Cardiac fibroblast (primary cell): ENCODE data around the gene PRSS56.
A peak's percentile ranks its signal among the peaks of the same experiment; 100 is the strongest.
"Not testable (repeated sequence)": the region's sequence is repeated elsewhere in the genome, so short reads cannot be mapped to it uniquely, and the experiment has no call there.

Experiments
- DNase-seq, 2 donors: peaks; one replicate each; pipeline versions ENCODE4 v3.0.0 to v3.0.0-alpha.2; 2010; ENCODE audit warnings: low read depth in 2 of 2
- H3K4me3 ChIP-seq, 2 donors: replicated peaks in 1 of 2; 1 replicate in 1 of 2; 2 replicates in 1 of 2; pipeline ENCODE4 v1.5.1; 2011; ENCODE audit warnings: low read depth in 2 of 2, low read length in 2 of 2, mild to moderate bottlenecking in 2 of 2, moderate library complexity in 1 of 2
- CTCF ChIP-seq: IDR thresholded peaks from one replicate; pipeline ENCODE4 v1.5.1; 2011; ENCODE audit warnings: low read depth, mild to moderate bottlenecking, low read length, inconsistent platforms

PRSS56 gene

GRCh38 chr2:232562515-232563151, 42.4 kb downstream of the PRSS56 start:
- no peak overlapping the region for H3K4me3 ChIP-seq
- no peak for TF ChIP-seq CTCF
- no peak for DNase-seq

GRCh38 chr2:232563580-232563979, 43.4 kb downstream of the PRSS56 start:
- no peak for TF ChIP-seq CTCF
- H3K4me3 ChIP-seq, result no peak overlapping the region
- DNase-seq, result peak in 1 of 2 donors; percentile 28

- peak; percentile 5 to 7 for DNase-seq
- no peak overlapping the region for H3K4me3 ChIP-seq
- no peak for TF ChIP-seq CTCF
Measured at GRCh38 chr2:232567721-232568120, 47.5 kb downstream of the PRSS56 start.

- TF ChIP-seq CTCF, result no peak
- DNase-seq, result peak; percentile 70 to 87
Measured at GRCh38 chr2:232568161-232568560, 48.0 kb downstream of the PRSS56 start.

GRCh38 chr2:232569541-232569940, 49.4 kb downstream of the PRSS56 start:
- DNase-seq, result no peak
- no peak overlapping the region for H3K4me3 ChIP-seq
- TF ChIP-seq CTCF, result no peak

More at GRCh38 chr2:232568161-232568560, 48.0 kb downstream of the PRSS56 start:
- no peak overlapping the region for H3K4me3 ChIP-seq

- not testable (repeated sequence) for DNase-seq, H3K4me3 ChIP-seq
Measured at GRCh38 chr2:232570481-232570880, 50.3 kb downstream of the PRSS56 start.

GRCh38 chr2:232571026-232571474, 50.9 kb downstream of the PRSS56 start:
- DNase-seq, result peak in 1 of 2 donors; percentile 17
- no peak overlapping the region for H3K4me3 ChIP-seq
- no peak for TF ChIP-seq CTCF
